HG03103 (cell line): ENCODE results near the gene JPH2.
A peak's percentile ranks its signal among the peaks of the same experiment; 100 is the strongest.

Experiments used
- ATAC-seq: cut with Tn5 transposase; IDR thresholded peaks from one replicate; pipeline ENCODE4 v1.9.1; 2021; ENCODE audit warnings: low read depth; ENCODE audit not compliant: unreplicated experiment

JPH2 gene

GRCh38 chr20:44081476-44081875 is 105.5 kb downstream of the JPH2 start:
- ATAC-seq = no peak

DNA sequence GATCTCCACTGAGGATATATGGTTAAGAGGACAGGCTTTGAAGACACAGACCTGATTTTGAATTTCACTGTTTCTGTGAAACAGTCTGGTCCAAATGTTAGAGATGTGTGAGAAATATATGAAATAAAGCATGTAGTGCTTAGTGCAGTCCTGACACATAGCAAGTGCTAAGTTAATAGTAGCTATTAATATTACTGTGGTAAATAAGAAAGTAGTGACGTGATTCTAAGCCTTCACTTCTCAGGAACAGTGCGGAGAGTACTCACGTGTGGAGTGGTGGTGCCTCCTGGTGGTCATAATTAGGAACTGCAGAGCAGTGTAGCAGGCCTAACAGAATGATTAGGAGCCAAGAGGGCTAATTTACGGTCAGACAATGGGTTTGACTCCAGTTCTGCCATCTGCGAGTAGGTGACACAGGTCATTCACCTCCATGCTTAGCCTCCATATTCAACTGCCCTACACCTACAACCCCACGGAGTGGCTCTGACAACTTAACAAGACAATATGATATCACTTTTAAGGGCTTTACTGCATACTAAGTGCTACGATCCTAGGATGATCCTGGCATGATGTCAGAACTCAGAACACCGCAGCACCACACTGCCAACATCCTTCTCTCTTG is 106.2 kb downstream of the JPH2 start:
- peak; percentile 85 for ATAC-seq

GRCh38 chr20:44080064-44080463 is 106.9 kb downstream of the JPH2 start:
- no peak for ATAC-seq

- ATAC-seq = no peak
Measured at GRCh38 chr20:44079291-44079690, 107.7 kb downstream of the JPH2 start.

GRCh38 chr20:44075950-44076232 is 111.1 kb downstream of the JPH2 start:
- ATAC-seq = no peak

DNA sequence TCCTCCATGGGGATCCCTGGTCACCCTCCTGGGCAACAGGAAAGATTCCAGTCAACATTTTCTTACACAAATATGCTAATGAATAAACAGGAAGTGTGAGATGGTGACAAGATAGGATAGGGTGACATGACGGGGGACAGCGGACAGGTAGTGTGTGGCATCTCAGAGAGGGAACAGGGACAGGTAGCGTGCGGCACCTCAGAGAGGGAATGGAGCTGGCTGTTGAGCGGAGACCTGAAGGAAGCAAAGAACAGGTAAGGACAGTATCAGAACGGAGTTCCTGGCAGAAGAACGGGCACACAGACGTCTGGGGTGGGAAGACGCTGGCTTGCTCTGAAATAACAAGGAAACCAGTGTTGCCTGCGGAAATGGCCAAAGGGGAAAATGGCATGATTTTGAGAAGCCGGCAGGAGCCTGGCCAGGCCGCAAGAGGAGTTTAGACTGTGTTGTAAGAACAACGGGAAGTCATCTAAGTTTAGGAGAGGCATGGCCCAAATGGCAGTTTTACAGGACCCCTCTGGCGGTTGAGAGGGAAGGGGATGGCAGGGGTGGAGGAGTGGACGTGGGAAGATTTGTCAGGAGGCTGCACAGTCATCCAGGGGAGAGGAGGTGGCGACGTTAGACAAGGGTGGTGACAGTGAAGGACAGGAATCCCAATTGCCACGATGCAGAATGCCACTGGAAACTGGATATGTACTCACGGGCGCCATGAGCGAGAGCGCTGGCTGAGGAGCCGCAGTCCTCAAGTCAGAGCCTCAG is 111.6 kb downstream of the JPH2 start:
- ATAC-seq = no peak

DNA sequence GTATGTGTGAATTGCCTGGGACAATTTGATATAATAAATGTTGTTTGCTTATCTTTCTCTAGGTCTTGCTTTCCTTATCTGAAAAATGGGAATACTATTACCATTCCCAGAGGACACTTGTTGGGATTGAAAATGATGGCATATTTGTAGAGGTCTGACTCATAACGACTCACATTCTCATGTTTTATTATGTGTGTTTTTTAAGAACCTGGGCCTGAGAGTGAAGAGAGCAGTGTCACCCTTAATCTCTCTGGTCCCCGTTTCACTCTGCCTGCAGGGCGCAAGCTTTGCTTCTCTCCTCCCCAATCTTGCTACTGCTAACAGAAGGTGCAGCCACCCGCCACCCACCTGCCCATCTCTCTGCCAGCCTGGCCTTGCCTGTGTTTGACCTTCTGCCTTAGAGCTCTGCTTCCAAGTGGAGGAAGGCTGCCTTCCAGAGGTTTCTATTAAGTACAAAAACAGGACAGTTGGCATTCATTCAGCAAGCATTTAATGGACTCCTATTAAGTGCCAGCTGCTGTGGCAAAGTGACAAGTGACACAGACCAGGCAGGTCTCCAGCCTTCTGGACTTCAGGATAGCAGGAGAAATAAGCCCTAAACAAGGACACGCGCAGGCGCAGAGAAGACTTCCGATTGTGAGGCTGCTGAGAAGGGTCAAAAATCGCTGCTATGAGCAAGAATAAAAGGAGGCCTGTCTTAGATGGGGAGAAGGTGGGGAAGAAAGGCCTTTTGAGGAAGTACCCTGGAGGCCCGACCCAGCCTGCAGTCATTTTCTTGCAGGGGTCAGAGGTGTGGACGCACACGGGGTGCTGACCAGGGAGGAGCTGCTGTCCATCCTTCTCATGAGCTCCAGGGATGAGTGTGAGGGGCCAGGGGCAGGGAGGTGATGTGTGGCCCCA is 112.5 kb downstream of the JPH2 start:
- ATAC-seq = no peak

DNA sequence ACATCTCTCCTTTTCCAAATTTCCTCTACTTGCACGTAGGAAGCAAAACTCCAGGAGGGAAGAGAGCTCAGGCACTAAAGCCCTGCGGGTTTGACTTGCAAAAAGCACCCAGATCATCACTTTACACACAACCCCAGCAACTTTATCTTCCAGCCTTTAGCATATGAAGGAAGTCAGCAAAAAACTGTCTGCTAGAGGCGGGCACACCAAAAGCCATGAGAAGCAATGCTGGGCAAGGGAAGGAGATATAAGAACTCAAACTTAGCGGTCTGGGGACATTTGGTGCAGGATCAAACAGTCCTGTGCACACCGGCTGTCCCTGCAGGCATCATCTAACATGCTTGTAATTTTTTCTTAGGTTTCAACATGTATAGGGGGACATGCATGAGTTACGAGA is 113.3 kb downstream of the JPH2 start:
- ATAC-seq = no peak

DNA sequence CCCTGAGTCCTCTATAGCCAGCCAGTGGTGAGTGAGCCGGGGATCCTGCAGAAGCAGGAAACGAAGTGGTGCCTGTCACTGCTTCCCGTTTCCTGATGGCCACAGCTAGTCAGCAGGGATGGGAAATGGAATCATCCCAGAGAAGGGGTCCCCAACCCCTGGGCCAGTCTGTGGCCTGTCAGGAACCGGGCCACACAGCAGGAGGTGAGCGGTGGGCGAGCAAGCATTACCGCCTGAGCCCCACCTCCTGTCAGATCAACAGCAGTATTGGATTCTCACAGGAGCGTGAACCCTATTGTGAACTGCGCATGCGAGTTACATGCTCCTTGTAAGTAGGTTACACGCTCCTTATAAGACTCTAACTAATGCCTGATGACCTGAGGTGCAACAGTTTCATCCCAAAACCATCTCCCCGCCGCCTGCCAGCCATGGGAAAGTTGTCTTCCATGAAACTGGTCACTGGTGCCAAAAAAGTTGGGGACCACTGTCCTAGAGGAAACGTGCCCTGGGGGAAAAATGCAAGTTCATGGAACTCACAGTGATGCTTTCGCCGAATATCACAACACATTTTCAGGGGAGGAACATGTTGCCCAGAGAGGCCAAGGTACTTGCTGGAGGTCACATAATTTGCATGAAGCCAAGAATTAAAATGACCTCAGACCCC is 113.8 kb downstream of the JPH2 start:
- no peak for ATAC-seq

DNA sequence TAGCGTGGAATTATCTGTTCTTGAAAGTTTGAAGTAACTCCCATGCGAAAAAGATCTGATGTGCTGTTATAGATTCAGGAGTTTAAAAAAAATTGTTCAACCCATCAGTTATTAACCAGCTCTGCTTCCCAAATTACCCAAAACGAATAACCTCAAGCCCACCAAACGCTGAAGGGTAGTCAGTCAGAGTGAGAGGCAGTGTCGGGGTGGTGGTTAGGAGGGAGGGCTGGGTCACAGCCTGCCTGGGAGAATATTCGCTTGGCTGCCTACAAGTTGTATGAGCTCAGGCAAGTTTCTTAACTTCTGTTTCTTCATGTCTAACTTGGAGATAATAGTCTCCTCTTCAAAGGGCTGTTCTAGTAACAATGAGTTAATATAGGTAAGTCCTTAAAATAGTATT is 114.6 kb downstream of the JPH2 start:
- no peak for ATAC-seq

DNA sequence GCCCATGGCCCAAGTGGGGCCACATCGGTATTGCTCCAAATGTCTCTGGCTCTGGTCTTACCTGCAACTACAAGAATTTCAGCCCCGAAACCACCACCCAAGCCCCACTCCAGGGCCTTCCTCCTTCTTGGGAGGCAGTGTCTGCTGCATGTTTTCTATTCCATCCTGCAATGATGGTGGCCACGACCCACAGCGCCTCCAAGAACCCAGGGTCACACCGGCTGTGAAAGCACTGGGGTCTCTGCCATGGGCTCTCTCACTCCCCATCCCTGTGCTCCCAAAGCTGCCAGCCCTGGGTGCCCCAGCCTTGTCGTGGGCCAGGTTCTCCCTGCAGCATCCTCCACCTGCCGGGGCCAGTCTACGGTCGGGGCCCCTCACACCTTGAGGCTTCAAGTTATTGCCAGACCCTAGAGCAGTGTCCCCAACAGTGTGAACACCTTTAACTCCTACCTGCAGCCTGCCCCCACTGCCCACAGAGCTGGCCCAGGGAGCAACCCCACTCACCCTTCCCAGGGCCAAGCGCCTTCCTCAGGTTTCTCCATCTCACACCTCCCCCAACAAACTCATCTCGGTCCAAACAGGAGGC is 115.4 kb downstream of the JPH2 start:
- no peak for ATAC-seq

DNA sequence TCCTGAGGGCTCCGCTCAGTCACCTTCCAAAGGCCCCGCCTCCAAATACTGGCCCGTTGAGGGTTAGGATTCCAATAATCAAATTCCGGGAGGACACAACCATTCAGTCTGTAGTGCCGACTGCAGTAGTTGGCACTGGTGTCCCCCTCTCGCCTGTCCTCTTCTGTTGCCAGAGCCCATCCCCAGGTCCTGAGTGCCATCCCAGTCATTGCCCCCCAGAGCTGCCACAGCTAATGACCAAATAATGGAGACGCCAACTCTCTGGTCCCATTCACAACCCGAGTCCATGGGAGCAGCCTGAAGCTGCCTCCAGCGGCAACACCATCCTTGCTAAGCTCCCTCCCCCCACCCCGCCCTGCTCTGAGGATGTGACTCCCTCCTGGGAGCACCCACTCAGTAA is 115.9 kb downstream of the JPH2 start:
- ATAC-seq = no peak

GRCh38 chr20:44070139-44070900 is 116.7 kb downstream of the JPH2 start:
- no peak for ATAC-seq

- no peak for ATAC-seq
Measured at GRCh38 chr20:44069203-44070011, 117.6 kb downstream of the JPH2 start.

GRCh38 chr20:44068316-44069201 is 118.4 kb downstream of the JPH2 start:
- no peak for ATAC-seq

- no peak for ATAC-seq
Measured at GRCh38 chr20:44067650-44068081, 119.3 kb downstream of the JPH2 start.

DNA sequence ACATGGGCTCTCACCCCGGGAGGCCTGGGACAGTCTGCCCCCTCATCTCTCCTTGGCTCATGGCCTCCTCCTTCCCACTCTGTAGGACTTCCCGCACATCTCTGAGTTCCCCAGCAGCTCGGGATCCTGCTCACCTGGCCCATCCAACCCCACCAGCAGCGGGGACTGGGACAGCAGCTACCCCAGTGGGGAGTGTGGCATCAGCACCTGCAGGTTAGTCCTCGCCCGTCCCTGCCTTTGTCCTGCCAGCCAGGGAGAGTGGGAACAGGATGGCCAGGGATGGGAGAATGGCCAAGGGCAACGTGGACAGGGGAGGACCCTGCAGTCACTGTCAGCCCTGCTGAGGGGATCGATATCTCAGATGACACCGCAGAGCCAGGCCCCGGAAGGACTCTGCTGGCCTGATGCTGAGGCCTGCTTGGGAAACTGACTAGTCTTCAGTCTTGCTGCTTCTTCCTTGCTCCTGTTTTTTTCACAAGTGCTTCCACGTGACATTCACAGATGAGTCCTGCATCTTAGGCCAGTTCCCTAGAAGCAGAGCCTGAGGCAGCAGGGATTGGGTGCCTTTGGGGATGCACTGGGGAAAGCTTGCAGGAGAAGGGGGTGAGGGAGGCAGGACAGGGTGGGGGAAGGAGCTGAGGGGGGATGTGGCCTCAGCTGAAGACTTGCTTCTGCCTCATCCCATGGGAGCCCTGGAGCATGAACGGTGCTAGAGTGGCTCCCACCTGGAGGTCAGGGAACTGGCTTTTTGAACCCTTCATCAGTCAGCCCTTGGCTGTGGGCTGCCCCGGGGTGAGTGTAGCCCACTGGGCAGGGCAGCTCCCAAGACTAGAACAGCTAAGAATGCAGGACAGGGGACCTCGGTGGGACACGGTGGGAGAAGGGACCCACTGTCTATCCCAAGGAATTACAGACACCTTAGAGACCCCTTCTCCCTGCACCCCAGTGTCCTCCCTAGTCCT is 120.1 kb downstream of the JPH2 start:
- ATAC-seq = no peak
